Thyroid gland (tissue), 4 donors: ENCODE data around the gene ABCG1.

Source experiments
- CTCF ChIP-seq, 6 experiments: fragments of 200-600 bp in 3 of 6; fragments of 450-650 bp in 3 of 6; sonication (generic) in 3 of 6; IDR thresholded peaks; one replicate each; pipeline ENCODE4 v1.5.1; 2016 to 2019; ENCODE audit warnings: antibody characterized with exemption in 6 of 6, mild to moderate bottlenecking in 2 of 6, inconsistent platforms in 1 of 6, moderate library complexity in 1 of 6
- POLR2A ChIP-seq, 2 donors: fragments of 450-650 bp; IDR thresholded peaks; one replicate each; pipeline ENCODE4 v1.6.1; 2017; ENCODE audit warnings: antibody characterized with exemption in 2 of 2, mild to moderate bottlenecking in 2 of 2, moderate library complexity in 1 of 2

- no peak for TF ChIP-seq CTCF (IDR thresholded peaks at IDR 0.05)
- no peak for TF ChIP-seq POLR2A (IDR thresholded peaks at IDR 0.05)
Measured at GRCh38 chr21:42302794-42303193, 83.9 kb downstream of the ABCG1 start.
